SH-SY5Y (cell line): Measurements from ENCODE around the gene TAMM41.

Experiments used
- GATA2 ChIP-seq: IDR thresholded peaks from 2 replicates; pipeline ENCODE4 v1.6.1; 2011; ENCODE audit warnings: mild to moderate bottlenecking, low read depth, low read length
- GATA3 ChIP-seq: IDR thresholded peaks from 2 replicates; pipeline ENCODE4 v1.6.1; 2011; ENCODE audit warnings: low read depth, mild to moderate bottlenecking, low read length, moderate library complexity

- TF ChIP-seq GATA3 (no peak), GATA2 (no peak)
These were observed 11.6 kb downstream of the TAMM41 start for GRCh38 chr3:11835028-11835639.
